ENCODE results near the gene KIF21B.
"Not testable (repeated sequence)": the region's sequence is repeated elsewhere in the genome, so short reads cannot be mapped to it uniquely, and the experiment has no call there.

The KIF21B gene

GRCh38 chr1:200938955-200939354 lies 84.6 kb downstream of the KIF21B start:
- DNase-seq (ENCODE audit: low spot score), result no peak

- DNase-seq (ENCODE audit: low spot score), result not testable (repeated sequence)
Measured at GRCh38 chr1:200935286-200935962, 88.1 kb downstream of the KIF21B start.

GRCh38 chr1:200934676-200935245 lies 88.8 kb downstream of the KIF21B start:
- no peak for DNase-seq (ENCODE audit: low spot score)

- no peak for DNase-seq (ENCODE audit: low spot score)
Measured at GRCh38 chr1:200931776-200932175, 91.7 kb downstream of the KIF21B start.

- DNase-seq (ENCODE audit: low spot score), result not testable (repeated sequence)
Measured at GRCh38 chr1:200930285-200930684, 93.2 kb downstream of the KIF21B start.

GRCh38 chr1:200929530-200930278 lies 93.8 kb downstream of the KIF21B start:
- no peak for DNase-seq (ENCODE audit: low spot score)

GRCh38 chr1:200925831-200926230 lies 97.7 kb downstream of the KIF21B start:
- DNase-seq (ENCODE audit: low spot score), result no peak

GRCh38 chr1:200923601-200924000 lies 99.9 kb downstream of the KIF21B start:
- no peak for DNase-seq (ENCODE audit: low spot score)

GRCh38 chr1:200922406-200922805 lies 101.1 kb downstream of the KIF21B start:
- no peak for DNase-seq (ENCODE audit: low spot score)

- no peak for DNase-seq (ENCODE audit: low spot score)
Measured at GRCh38 chr1:200921571-200922110, 101.9 kb downstream of the KIF21B start.
